GM18498 (cell line): ENCODE measurements around the gene FRMPD1.
A peak's percentile ranks its signal among the peaks of the same experiment; 100 is the strongest.
"Not testable (repeated sequence)": the region's sequence is repeated elsewhere in the genome, so short reads cannot be mapped to it uniquely, and the experiment has no call there.

Source experiments
- ATAC-seq: cut with Tn5 transposase; IDR thresholded peaks from one replicate; pipeline ENCODE4 v1.9.1; 2021; ENCODE audit warnings: mild to moderate bottlenecking, moderate library complexity; ENCODE audit not compliant: unreplicated experiment

FRMPD1 gene

DNA sequence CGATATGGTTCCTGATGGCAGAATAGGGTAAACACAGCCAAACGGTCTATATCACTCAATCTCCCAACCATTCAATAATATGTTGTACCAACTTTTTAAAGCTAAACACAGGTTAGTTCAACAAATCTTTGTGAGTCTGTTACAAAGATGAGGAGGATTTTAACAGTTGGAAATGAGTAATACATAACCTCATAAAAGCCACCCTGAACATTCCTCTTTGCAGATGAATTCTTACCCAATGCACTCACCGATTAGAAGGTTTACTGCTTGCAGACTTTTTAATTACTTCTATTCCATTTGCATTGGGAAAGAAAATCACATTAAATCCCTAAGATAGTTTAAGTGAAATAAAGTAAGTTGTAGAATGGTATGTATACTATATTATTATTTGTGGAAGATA lies 79.5 kb downstream of the FRMPD1 start:
- ATAC-seq, result no peak

GRCh38 chr9:37730839-37731238 lies 80.1 kb downstream of the FRMPD1 start:
- ATAC-seq, result no peak

DNA sequence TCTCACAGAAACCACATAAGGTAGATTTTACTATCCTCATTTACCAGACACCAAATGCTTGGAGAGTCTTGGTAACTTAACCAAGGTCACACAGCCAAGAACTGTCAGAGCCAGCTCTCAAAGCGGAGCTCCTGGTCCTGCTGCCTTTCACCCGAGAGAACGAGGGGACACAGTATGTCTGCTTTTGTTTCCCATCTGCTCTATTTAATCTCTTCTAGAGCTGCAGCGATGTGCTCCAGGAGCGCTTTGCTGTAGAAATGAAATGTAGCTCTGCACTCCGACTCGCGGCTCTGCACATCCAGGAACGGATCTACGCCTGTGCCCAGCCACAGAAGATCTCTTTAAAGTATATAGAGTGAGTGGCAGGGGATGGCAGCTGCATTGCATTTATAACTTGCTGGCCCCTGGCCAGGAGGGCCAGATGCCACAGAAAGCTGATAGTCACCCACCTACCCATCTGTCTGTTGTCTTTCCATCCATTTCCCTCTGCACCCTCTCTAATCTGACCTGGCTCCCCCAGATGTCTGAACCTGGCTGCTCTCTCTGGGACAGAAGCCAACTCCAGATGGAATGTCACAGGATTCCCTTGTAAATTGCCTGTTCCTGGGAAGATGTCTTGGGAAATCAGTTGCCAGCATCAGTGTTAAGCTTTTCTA lies 81.5 kb downstream of the FRMPD1 start:
- no peak for ATAC-seq

GRCh38 chr9:37732952-37733351 lies 82.2 kb downstream of the FRMPD1 start:
- no peak for ATAC-seq

- no peak for ATAC-seq
These were observed 88.5 kb downstream of the FRMPD1 start for GRCh38 chr9:37739222-37739621.

DNA sequence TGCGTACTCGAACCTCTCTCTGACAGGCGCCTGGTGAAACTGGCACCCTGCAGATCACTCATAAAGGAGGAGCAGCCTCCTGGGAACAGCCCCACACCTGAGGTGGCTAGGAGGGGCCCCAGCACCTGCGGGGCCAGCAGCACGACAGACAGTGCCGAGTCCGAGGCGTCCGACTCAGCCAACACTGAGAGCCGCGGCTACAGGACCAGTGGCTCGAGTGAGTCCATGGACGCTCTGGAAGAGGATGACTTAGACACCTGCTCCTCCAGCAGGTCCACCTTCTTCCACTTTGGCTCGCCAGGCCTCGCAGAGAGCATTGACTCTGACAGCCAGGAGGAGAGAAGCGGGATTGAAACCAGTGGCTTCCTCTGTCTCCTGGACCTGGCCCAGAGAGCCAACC lies 89.4 kb downstream of the FRMPD1 start:
- ATAC-seq, result no peak

- no peak for ATAC-seq
These were observed 90.0 kb downstream of the FRMPD1 start for GRCh38 chr9:37740631-37741328.

GRCh38 chr9:37745970-37746369 lies 95.2 kb downstream of the FRMPD1 start:
- ATAC-seq, result no peak

DNA sequence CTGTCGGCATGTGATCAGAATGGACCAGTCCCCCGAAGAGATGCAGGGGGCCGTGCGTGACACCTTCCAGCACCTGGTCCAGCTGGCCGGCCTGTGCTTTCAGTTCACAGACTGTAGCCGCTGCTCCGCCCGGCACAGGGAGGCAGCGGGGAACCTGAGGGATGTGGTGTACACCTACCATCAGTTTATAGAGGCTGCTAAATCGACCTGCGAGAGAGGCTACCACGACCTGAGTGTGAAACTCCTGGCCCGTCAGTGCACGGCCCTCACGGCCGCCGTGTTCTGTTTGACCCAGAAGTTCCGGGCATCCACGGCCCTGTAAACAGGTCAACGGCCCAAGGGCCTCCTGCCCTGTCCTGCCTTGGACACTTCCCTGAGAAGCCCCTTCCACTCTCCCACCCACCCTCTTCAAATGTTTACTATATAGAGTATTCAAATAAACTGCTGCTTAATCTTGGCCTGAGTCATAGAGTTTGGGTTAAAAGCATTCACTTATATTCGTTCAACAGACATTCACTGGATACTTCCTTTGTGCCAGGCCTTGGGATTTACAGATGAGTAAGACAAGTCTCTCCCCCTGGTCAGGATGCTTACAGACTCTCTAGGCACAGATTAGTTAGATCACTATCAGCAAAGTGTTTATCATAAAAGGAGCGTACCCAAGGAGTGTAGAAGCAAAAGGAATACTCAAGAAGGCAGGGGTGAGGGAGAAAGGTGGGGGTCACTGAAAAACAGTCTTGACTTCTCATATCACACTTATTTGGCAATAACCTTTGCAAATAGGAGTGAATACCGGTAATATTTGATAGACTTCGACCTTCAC lies 95.9 kb downstream of the FRMPD1 start:
- ATAC-seq, result peak; percentile 10

DNA sequence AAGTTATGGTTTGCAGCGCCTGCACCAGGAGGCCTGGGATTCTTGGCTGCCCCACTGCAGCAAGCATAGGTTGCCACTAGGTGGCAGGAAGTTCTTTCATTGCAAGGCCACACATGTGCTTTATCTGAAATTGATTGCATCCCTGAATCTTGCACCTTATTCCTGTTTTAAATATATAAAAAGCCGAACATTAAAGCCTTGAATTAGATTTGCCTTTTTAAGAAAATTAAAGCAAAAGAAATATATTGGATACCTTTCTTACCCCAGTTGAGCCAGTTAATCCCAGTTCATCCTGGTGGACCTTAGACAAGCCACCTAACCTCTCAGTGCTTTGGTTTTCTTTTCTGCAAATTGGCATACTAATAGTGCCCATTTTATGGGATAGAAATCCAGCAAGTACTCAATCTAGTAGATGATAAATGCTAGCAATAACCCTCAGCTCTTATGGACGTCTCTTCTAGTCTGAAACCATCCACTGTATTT lies 96.6 kb downstream of the FRMPD1 start:
- peak; percentile 74 for ATAC-seq

DNA sequence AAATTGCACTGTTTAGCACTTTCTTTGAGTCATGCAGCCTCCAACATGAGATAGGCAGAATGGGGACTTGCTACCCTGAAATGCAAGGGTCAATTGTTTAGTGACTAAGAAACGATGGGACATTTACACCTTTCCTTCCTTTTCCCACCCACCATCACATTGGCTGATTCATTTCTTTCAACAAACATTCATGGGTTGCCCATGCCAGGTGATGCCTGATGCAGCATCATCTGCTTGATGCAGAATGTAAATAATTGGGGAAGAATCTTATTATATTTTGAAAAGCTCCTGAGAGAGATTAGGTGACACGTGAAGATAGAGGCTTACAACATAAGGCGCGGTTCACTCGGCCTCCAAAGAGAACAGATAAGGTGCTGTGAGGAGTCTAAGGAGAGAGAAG lies 98.4 kb downstream of the FRMPD1 start:
- ATAC-seq, result no peak

DNA sequence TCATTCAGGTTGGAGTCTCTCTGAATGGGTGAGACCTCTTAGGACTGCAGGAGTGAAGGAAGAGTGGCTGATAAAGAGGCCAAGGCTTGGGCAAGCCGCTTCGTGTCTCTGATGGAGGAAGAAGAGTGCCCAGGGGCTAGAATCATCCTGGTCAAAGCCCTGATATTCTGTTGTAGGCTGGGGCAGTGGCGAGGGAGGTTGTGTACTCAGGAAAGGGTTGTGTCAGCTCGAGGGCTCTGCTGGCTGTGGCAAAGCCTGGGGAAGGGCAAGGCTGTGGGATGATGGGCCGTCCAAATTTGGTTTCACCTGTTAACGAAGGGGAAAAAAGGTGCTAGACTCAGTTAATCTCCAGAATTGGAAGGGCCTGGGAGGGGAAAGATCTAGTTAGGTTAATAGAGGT lies 100.4 kb downstream of the FRMPD1 start:
- no peak for ATAC-seq

- ATAC-seq, result not testable (repeated sequence)
These were observed 101.0 kb downstream of the FRMPD1 start for GRCh38 chr9:37751704-37752103.

DNA sequence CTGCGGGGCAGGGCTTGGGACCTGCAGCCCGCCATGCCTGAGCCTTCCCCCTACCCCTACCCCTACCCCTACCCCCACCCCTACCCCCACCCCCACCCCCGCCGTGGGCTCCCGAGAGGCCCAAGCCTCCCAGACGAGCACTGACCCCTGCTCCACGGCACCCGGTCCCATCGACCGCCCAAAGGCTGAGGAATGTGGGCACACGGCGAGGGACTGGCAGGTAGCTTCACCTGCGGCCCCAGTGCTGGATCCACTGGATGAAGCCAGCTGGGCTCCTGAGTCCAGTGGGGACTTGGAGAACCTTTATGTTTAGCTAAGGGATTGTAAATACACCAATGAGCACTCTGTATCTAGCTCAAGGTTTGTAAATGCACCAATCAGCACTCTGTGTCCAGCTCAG lies 101.4 kb downstream of the FRMPD1 start:
- not testable (repeated sequence) for ATAC-seq

DNA sequence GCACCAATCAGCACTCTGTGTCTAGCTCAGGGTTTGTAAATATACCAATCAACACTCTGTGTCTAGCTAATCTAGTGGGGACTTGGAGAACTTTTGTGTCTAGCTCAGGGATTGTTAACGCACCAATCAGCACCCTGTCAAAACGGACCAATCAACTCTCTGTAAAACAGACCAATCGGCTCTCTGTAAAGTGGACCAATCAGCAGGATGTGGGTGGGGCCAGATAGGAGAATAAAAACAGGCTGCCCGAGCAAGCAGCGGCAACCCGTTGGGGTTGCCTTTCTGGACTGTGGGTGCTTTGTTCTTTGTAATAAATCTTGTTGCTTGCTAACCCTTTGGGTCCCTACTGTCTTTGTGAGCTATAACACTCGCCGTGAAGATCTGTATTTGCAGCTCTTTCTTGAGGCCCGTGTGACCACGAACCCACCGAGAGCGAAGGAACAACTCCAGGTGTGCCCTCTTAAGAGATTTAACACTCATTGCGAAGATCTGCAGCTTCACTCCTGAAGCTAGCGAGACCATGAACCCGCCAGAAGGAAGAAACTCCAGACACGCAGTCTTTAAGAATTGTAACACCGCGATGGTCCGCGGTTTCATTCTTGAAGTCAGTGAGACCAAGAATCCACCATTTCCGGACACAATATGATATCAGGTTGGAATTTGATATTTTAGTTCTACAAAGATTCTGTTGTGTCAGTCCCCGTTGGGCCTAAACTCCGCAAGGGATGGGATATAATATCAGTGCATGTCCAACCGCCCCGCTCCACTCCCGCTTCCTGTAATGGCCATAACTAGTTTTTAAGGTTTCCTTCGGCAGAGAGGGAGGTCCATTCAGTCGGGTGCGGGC lies 102.1 kb downstream of the FRMPD1 start:
- ATAC-seq, result no peak

DNA sequence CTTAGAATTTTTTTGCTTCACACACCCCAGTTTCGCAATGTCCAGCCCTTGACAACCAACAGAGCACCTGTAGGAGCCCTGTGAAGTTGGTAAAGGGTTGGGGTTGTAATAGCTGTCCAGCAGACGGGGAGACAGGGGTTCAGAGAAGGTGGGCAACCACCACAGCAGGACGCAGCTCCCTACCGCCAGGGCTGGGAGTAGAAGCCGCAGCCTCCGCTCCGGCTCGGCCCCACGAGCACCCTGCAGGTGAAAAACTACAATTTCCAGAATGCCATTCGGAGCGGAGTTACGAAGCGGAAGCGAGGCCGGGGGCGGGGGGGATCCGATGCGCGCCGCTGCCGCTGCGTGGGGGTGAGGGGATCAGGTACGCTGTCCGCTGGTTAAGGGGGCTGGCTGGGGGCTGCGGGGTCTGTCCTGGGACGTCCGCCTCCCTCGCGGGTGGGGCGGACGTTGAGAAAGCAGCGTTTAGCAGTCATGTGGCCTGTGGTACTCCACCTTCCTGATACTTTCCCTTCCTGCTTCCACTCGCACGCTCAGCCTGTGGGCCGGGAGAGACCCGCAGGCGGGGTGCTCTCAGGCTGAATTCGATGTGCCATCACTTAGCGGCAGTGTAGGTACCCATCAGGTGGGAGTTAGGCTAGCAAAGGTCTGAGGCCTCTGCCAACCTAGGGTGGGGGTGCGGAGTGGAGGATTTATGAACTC lies 102.9 kb downstream of the FRMPD1 start, which contains the start of gene TRMT10B:
Gene TRMT10B (plus strand): TSS at position 317 of the 702 bp plus-strand sequence. CDS start 8,127 bp downstream, outside the sequence.
- ATAC-seq, result peak; percentile 94

- no peak for ATAC-seq
These were observed 108.0 kb downstream of the FRMPD1 start for GRCh38 chr9:37758747-37759146.

DNA sequence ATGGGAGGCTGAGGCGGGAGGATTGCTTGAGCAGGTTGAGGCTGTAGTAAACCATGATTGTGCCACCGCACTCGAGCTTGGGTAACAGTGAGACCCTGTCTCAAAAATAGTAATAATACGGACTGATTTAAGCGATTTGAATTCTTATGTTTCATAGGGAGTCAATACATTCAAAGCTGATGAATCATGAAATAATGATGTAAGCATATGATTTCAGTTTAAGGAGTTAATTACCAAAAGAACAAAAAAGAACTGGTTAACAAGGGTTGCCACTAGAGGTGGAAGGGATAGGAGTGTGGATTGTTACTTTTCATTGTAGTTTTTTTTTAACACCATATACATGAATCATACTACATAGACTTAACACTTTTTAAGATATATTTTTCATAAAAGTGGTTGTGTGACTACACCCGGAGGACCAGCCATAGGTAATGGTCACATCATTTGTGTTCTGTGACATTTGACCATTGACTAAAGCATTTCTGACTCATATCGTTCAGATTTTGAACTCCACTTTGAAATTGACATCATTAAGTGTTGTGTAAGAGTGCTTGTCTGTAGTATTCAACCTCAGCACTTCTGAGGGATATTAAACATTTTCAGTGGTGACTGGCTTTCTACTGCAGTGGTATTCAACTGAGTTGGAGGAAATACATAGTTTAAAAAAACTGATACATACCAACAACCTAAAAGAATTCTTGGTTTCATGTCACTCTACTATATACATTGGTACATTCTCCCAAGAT lies 109.8 kb downstream of the FRMPD1 start:
- no peak for ATAC-seq

- no peak for ATAC-seq
These were observed 110.8 kb downstream of the FRMPD1 start for GRCh38 chr9:37761511-37761910.
